Measurements from ENCODE around the gene UROS.

DNA sequence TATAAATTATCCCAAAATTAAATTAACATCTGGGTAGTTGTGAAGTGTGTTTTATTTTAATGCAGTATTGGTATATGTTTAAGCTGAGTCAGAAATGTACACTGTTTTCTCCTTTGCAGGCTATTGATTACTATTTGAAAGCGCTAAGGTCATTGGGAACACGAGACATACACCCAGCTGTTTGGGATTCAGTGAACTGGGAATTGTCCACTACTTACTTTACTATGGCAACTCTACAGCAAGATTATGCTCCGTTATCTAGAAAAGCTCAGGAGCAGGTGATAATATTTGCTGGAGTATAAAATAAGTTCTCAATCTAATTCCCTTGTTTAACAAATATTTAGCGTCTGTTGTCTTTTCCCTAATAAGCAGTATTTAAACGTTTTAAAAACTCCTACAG is 75.6 kb downstream of the UROS start:
- no peak for TF ChIP-seq CTCF (conservative IDR thresholded peaks at IDR 0.05 in 1 of 2, IDR thresholded peaks at IDR 0.05 in 1 of 2; ENCODE audit: extremely low read depth in 1 of 2, insufficient read depth in 1 of 2, low read depth in 1 of 2, low read length in 2 of 2)
- no peak for TF ChIP-seq EZH2 (IDR thresholded peaks at IDR 0.05; ENCODE audit: borderline replicate concordance, low read length)
